ENCODE data around the gene ZFYVE27.

DNA sequence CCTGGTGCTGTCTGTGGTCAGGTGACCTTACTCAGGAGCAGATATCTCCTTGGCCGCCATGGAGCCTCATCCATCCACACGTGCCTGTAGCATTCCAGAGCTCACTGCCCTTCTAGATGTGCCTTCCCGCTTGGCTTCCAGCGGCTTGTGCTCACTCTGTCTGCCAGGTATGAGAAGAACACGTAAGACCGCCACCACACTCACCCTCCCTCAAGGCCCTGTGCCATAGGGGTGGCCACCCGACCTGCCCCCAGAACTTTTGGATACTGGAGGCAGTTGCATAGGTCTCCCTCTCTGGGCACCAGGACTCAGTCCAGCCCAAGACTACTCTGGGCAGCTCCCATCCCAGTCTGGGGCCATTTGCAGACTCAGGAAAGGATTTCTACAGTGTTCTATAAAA lies 19.3 kb upstream of the ZFYVE27 start:
- TF ChIP-seq KLF1 (tag by site-specific recombination; IDR thresholded peaks at IDR 0.05) (no peak), ZNF274 (IDR thresholded peaks at IDR 0.05; ENCODE audit: low read length) (no peak), ZNF274 (tag by site-specific recombination; IDR thresholded peaks at IDR 0.05; ENCODE audit: borderline replicate concordance) (no peak), ZNF24 (tag by site-specific recombination; IDR thresholded peaks at IDR 0.05) (no peak), ZNF549 (tag by site-specific recombination; IDR thresholded peaks at IDR 0.05) (no peak), ZNF558 (tag by site-specific recombination; IDR thresholded peaks at IDR 0.05) (no peak)
- TF ChIP-seq, protein P1, sequence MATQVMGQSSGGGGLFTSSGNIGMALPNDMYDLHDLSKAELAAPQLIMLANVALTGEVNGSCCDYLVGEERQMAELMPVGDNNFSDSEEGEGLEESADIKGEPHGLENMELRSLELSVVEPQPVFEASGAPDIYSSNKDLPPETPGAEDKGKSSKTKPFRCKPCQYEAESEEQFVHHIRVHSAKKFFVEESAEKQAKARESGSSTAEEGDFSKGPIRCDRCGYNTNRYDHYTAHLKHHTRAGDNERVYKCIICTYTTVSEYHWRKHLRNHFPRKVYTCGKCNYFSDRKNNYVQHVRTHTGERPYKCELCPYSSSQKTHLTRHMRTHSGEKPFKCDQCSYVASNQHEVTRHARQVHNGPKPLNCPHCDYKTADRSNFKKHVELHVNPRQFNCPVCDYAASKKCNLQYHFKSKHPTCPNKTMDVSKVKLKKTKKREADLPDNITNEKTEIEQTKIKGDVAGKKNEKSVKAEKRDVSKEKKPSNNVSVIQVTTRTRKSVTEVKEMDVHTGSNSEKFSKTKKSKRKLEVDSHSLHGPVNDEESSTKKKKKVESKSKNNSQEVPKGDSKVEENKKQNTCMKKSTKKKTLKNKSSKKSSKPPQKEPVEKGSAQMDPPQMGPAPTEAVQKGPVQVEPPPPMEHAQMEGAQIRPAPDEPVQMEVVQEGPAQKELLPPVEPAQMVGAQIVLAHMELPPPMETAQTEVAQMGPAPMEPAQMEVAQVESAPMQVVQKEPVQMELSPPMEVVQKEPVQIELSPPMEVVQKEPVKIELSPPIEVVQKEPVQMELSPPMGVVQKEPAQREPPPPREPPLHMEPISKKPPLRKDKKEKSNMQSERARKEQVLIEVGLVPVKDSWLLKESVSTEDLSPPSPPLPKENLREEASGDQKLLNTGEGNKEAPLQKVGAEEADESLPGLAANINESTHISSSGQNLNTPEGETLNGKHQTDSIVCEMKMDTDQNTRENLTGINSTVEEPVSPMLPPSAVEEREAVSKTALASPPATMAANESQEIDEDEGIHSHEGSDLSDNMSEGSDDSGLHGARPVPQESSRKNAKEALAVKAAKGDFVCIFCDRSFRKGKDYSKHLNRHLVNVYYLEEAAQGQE (tag by site-specific recombination; IDR thresholded peaks at IDR 0.05) = no peak
- TF ChIP-seq, protein P2, sequence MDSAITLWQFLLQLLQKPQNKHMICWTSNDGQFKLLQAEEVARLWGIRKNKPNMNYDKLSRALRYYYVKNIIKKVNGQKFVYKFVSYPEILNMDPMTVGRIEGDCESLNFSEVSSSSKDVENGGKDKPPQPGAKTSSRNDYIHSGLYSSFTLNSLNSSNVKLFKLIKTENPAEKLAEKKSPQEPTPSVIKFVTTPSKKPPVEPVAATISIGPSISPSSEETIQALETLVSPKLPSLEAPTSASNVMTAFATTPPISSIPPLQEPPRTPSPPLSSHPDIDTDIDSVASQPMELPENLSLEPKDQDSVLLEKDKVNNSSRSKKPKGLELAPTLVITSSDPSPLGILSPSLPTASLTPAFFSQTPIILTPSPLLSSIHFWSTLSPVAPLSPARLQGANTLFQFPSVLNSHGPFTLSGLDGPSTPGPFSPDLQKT (IDR thresholded peaks at IDR 0.05; ENCODE audit: borderline replicate concordance, low read depth, low read length) = no peak
- TF ChIP-seq, protein P3, sequence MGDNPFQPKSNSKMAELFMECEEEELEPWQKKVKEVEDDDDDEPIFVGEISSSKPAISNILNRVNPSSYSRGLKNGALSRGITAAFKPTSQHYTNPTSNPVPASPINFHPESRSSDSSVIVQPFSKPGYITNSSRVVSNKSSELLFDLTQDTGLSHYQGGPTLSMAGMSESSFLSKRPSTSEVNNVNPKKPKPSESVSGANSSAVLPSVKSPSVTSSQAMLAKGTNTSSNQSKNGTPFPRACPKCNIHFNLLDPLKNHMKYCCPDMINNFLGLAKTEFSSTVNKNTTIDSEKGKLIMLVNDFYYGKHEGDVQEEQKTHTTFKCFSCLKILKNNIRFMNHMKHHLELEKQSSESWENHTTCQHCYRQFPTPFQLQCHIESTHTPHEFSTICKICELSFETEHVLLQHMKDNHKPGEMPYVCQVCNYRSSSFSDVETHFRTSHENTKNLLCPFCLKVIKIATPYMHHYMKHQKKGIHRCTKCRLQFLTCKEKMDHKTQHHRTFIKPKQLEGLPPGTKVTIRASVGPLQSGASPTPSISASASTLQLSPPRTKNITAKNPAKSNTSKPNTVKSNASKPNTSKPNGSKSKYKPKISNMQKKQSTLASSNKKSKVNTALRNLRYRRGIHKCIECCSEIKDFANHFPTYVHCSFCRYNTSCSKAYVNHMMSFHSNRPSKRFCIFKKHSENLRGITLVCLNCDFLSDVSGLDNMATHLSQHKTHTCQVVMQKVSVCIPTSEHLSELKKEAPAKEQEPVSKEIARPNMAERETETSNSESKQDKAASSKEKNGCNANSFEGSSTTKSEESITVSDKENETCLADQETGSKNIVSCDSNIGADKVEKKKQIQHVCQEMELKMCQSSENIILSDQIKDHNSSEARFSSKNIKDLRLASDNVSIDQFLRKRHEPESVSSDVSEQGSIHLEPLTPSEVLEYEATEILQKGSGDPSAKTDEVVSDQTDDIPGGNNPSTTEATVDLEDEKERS (tag by site-specific recombination; IDR thresholded peaks at IDR 0.05) = no peak
- TF ChIP-seq, protein P4, sequence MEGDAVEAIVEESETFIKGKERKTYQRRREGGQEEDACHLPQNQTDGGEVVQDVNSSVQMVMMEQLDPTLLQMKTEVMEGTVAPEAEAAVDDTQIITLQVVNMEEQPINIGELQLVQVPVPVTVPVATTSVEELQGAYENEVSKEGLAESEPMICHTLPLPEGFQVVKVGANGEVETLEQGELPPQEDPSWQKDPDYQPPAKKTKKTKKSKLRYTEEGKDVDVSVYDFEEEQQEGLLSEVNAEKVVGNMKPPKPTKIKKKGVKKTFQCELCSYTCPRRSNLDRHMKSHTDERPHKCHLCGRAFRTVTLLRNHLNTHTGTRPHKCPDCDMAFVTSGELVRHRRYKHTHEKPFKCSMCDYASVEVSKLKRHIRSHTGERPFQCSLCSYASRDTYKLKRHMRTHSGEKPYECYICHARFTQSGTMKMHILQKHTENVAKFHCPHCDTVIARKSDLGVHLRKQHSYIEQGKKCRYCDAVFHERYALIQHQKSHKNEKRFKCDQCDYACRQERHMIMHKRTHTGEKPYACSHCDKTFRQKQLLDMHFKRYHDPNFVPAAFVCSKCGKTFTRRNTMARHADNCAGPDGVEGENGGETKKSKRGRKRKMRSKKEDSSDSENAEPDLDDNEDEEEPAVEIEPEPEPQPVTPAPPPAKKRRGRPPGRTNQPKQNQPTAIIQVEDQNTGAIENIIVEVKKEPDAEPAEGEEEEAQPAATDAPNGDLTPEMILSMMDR (tag by site-specific recombination; IDR thresholded peaks at IDR 0.05) = no peak

Data from HEK293 (cell line).